Measurements from ENCODE around the gene PHF3.

The PHF3 gene

GRCh38 chr6:63652980-63653379 lies 17.4 kb downstream of the PHF3 start:
- Histone ChIP-seq H3K9ac (ENCODE audit: low read length) (no peak overlapping the region), H2AFZ (ENCODE audit: low read length) (no peak overlapping the region), H3K4me1 (ENCODE audit: insufficient read depth, low read length, severe bottlenecking) (no peaks in the 10 kb centered on the region), H3K9me2 (ENCODE audit: low read depth, low read length) (no peaks in the 10 kb centered on the region), H3K4me3 (ENCODE audit: low read depth, low read length, poor library complexity, severe bottlenecking) (no peak overlapping the region), H3F3A (ENCODE audit: insufficient read depth, low read length) (peaks cover 7% of the 10 kb centered on the region), H3K27me3 (ENCODE audit: insufficient read depth, low read length) (no peaks in the 10 kb centered on the region), H4K20me1 (ENCODE audit: insufficient read depth, low read length) (peaks cover 8% of the 10 kb centered on the region; the same call in 1 of the 2 replicates), H3K9me3 (ENCODE audit: low read length) (peaks cover 10% of the 10 kb centered on the region), H3K79me2 (ENCODE audit: insufficient read depth, low read length) (peaks cover 98% of the 10 kb centered on the region), H3K4me2 (ENCODE audit: low read length) (no peak overlapping the region), H3K36me3 (ENCODE audit: insufficient read depth, low read length) (peaks cover 50% of the 10 kb centered on the region), H3K27ac (ENCODE audit: low read depth, low read length, poor library complexity, severe bottlenecking) (no peak overlapping the region)
- TF ChIP-seq EZH2 (IDR thresholded peaks at IDR 0.05; ENCODE audit: borderline replicate concordance, low read length) (no peak), CTCF (IDR thresholded peaks at IDR 0.05; ENCODE audit: low read length) (no peak)

- Histone ChIP-seq H3K27ac (ENCODE audit: low read depth, low read length, poor library complexity, severe bottlenecking) (no peak overlapping the region), H3K36me3 (ENCODE audit: insufficient read depth, low read length) (no peaks in the 10 kb centered on the region), H3K4me2 (ENCODE audit: low read length) (no peak overlapping the region), H3K4me3 (ENCODE audit: low read depth, low read length, poor library complexity, severe bottlenecking) (no peak overlapping the region), H3K9me2 (ENCODE audit: low read depth, low read length) (no peaks in the 10 kb centered on the region), H3K4me1 (ENCODE audit: insufficient read depth, low read length, severe bottlenecking) (peaks cover 16% of the 10 kb centered on the region), H3K9me3 (ENCODE audit: low read length) (no peaks in the 10 kb centered on the region), H3K79me2 (ENCODE audit: insufficient read depth, low read length) (peaks cover 99% of the 10 kb centered on the region), H3K9ac (ENCODE audit: low read length) (no peak overlapping the region), H2AFZ (ENCODE audit: low read length) (no peak overlapping the region), H3K27me3 (ENCODE audit: insufficient read depth, low read length) (no peaks in the 10 kb centered on the region), H4K20me1 (ENCODE audit: insufficient read depth, low read length) (peaks cover 5% of the 10 kb centered on the region; the same call in 1 of the 2 replicates), H3F3A (ENCODE audit: insufficient read depth, low read length) (no peaks in the 10 kb centered on the region)
- TF ChIP-seq EZH2 (IDR thresholded peaks at IDR 0.05; ENCODE audit: borderline replicate concordance, low read length), result no peak
- no peak for TF ChIP-seq CTCF (IDR thresholded peaks at IDR 0.05; ENCODE audit: low read length)
Measured at GRCh38 chr6:63660757-63661156, 25.2 kb downstream of the PHF3 start.

- H3K9me3 ChIP-seq (ENCODE audit: low read length), result no peaks in the 10 kb centered on the region
- no peaks in the 10 kb centered on the region for H3F3A ChIP-seq (ENCODE audit: insufficient read depth, low read length)
- H3K79me2 ChIP-seq (ENCODE audit: insufficient read depth, low read length), result peaks cover 98% of the 10 kb centered on the region
- H4K20me1 ChIP-seq (ENCODE audit: insufficient read depth, low read length), result peaks cover 3% of the 10 kb centered on the region; the same call in 1 of the 2 replicates
- H2AFZ ChIP-seq (ENCODE audit: low read length), result no peak overlapping the region
- no peak overlapping the region for H3K27ac ChIP-seq (ENCODE audit: low read depth, low read length, poor library complexity, severe bottlenecking)
- H3K27me3 ChIP-seq (ENCODE audit: insufficient read depth, low read length), result no peaks in the 10 kb centered on the region
- no peak overlapping the region for H3K4me3 ChIP-seq (ENCODE audit: low read depth, low read length, poor library complexity, severe bottlenecking)
- no peak for TF ChIP-seq CTCF (IDR thresholded peaks at IDR 0.05; ENCODE audit: low read length)
- no peak for TF ChIP-seq EZH2 (IDR thresholded peaks at IDR 0.05; ENCODE audit: borderline replicate concordance, low read length)
- H3K4me1 ChIP-seq (ENCODE audit: insufficient read depth, low read length, severe bottlenecking), result peaks cover 18% of the 10 kb centered on the region
- H3K4me2 ChIP-seq (ENCODE audit: low read length), result no peak overlapping the region
- H3K36me3 ChIP-seq (ENCODE audit: insufficient read depth, low read length), result no peaks in the 10 kb centered on the region
- no peak overlapping the region for H3K9ac ChIP-seq (ENCODE audit: low read length)
- no peaks in the 10 kb centered on the region for H3K9me2 ChIP-seq (ENCODE audit: low read depth, low read length)
Measured at GRCh38 chr6:63661769-63662168, 26.2 kb downstream of the PHF3 start.
